Upper lobe of left lung (tissue), 4 donors: ENCODE data around the gene CCND3.

ENCODE experiments used
- POLR2A ChIP-seq, 4 donors: fragments of 450-650 bp; IDR thresholded peaks; one replicate each; pipeline ENCODE4 v1.5.1; 2016 to 2017; ENCODE audit warnings: antibody characterized with exemption in 4 of 4, mild to moderate bottlenecking in 2 of 4
- TF ChIP-seq, protein P1 (sequence below), 6 experiments: fragments of 450-650 bp in 4 of 6; fragments of 200-600 bp in 2 of 6; sonication (generic) in 2 of 6; IDR thresholded peaks; one replicate each; pipeline ENCODE4 v1.5.1; 2016 to 2019; ENCODE audit warnings: antibody characterized with exemption in 6 of 6

DNA sequence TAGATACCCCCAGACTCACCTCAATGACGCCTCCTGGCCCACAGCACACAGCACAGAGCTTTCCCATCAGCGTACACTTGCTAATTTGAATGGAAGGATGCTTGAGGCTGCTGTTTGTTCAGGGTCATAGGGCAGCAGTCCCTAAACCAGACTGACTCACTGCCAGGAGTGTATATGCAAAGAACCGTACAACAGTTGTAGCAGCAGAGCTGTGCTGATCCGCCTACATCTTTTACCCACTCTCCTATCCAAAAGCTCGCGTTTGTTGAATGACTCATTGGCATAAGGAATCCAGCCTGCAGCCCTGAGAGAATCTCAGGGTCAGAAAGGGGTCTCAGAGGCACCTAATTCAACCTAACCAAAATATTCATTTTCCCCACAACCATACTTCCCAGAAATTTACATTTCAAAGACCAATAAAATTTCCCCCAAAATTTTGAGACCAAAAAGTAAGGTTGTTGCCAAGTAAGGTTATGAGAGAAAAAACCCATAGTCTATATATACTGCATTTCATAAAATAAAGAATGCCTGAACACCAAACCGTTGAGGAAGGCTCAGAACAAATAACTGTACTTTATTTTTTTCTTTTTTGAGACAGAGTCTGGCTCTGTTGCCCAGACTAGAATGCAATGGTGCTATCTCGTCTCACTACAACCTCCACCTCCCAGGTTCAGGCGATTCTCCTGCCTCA, 35.3 kb upstream of the CCND3 start:
- TF ChIP-seq, protein P1, sequence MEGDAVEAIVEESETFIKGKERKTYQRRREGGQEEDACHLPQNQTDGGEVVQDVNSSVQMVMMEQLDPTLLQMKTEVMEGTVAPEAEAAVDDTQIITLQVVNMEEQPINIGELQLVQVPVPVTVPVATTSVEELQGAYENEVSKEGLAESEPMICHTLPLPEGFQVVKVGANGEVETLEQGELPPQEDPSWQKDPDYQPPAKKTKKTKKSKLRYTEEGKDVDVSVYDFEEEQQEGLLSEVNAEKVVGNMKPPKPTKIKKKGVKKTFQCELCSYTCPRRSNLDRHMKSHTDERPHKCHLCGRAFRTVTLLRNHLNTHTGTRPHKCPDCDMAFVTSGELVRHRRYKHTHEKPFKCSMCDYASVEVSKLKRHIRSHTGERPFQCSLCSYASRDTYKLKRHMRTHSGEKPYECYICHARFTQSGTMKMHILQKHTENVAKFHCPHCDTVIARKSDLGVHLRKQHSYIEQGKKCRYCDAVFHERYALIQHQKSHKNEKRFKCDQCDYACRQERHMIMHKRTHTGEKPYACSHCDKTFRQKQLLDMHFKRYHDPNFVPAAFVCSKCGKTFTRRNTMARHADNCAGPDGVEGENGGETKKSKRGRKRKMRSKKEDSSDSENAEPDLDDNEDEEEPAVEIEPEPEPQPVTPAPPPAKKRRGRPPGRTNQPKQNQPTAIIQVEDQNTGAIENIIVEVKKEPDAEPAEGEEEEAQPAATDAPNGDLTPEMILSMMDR (IDR thresholded peaks at IDR 0.05), result no peak
- no peak for TF ChIP-seq POLR2A (IDR thresholded peaks at IDR 0.05)
